ENCODE data around the gene RAB10. TPM values are rescaled to one million over a fixed set of nuclear protein-coding genes. Genes with fewer than 3 reads are reported as not detected.
"Not testable (repeated sequence)": the region's sequence is repeated elsewhere in the genome, so short reads cannot be mapped to it uniquely, and the experiment has no call there.

The RAB10 gene
- total RNA-seq, 4 donors from 2014 or later = 89.5 to 140 (median 134) TPM

DNA sequence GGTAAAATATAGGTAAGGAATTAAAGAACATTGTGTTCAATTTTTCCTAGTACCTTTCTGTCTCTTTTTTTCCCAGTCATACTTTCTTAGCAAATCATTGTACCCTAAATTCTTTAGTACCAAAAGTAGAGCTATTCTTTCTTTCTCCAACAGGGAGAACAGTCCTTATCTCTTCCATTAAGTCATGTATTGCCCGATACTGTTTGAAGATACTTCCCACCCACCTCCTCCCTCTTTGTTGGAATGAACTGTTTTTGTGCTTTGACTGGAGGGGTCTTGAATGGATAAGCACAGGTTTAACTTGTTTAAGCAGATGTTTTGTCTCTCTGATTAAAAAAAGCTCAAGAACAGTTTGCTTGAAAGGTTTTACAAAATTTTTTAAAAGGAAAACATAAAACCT lies 41.3 kb downstream of the RAB10 start:
- no peaks in the 10 kb centered on the region for H3K36me3 ChIP-seq
- TF ChIP-seq POLR2A (IDR thresholded peaks at IDR 0.05) = no peak
- TF ChIP-seq, protein P1, sequence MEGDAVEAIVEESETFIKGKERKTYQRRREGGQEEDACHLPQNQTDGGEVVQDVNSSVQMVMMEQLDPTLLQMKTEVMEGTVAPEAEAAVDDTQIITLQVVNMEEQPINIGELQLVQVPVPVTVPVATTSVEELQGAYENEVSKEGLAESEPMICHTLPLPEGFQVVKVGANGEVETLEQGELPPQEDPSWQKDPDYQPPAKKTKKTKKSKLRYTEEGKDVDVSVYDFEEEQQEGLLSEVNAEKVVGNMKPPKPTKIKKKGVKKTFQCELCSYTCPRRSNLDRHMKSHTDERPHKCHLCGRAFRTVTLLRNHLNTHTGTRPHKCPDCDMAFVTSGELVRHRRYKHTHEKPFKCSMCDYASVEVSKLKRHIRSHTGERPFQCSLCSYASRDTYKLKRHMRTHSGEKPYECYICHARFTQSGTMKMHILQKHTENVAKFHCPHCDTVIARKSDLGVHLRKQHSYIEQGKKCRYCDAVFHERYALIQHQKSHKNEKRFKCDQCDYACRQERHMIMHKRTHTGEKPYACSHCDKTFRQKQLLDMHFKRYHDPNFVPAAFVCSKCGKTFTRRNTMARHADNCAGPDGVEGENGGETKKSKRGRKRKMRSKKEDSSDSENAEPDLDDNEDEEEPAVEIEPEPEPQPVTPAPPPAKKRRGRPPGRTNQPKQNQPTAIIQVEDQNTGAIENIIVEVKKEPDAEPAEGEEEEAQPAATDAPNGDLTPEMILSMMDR (IDR thresholded peaks at IDR 0.05) = no peak
- H3K27me3 ChIP-seq = no peaks in the 10 kb centered on the region
- intact Hi-C loops (cut with DNase I) = no loop called here
- no peaks in the 10 kb centered on the region for H3K9me3 ChIP-seq
- no peak overlapping the region for H3K4me3 ChIP-seq (replicated peaks in 1 of 3)
- WGBS, 2 donors = 46 to 66% methylated on average over 1 of the region's 1 CpG
- DNase-seq = no peak
- H3K27ac ChIP-seq = peak overlapping the region in 1 of 3 donors; percentile 33
- H3K4me1 ChIP-seq = peaks cover 8 to 26% of the 10 kb centered on the region in 2 donors

DNA sequence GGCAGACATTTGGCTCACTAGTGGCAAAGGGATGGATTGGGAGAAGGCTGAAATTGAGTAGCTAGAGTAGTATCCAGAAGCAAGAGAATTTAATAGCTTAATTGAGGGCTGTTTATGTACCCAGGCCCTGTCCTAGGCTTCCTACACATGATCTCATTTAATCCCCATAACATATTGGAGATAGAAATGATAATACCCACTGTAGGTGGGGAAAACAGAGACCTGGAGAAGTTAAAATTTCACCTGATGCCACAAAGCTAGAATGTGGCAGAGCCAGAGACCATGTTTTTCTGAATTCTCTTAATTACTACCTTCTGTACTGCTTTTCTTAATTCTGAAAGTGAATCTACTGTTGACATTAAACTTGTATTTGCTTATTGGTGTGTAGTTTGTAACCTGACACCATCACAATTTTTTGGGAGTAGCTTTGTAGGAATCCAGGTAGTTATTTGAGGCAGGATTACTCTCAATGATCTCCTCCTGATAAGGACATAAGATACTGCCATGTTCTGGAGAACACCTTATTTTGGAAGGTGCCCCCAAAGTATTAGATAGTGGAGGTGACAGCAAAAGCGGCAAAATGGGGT lies 42.2 kb downstream of the RAB10 start:
- no peaks in the 10 kb centered on the region for H3K27me3 ChIP-seq
- no peak overlapping the region for H3K4me3 ChIP-seq (replicated peaks in 1 of 3)
- 100% methylated on average over 1 of the region's 1 CpG for WGBS, 2 donors
- H3K4me1 ChIP-seq = peaks cover 8 to 25% of the 10 kb centered on the region in 2 donors
- DNase-seq = no peak
- no peak for TF ChIP-seq POLR2A (IDR thresholded peaks at IDR 0.05)
- TF ChIP-seq, protein P1 (IDR thresholded peaks at IDR 0.05) = no peak
- H3K9me3 ChIP-seq = no peaks in the 10 kb centered on the region
- H3K27ac ChIP-seq = no peak overlapping the region
- no peaks in the 10 kb centered on the region for H3K36me3 ChIP-seq
- intact Hi-C loops (cut with DNase I) = no loop called here

DNA sequence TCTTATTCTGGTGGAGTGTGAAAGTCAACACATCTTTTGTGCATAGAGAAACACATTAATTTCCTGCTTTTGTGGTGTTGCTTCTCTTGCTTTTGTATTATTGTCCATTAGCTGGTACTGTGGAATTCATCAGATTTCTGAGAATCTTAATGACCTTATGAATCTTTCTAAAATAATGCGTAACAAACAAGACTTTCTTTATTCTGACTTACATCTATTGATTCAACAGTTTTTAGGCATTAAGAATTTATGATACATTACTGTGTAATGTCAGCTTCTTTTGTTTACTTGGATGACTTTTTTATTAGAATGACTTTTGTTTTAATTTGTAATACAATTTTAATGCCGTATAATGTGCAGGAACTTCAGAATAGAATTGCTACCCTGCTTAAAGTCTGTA lies 43.4 kb downstream of the RAB10 start:
- Histone ChIP-seq H3K4me1 (peaks cover 4 to 25% of the 10 kb centered on the region in 2 donors), H3K36me3 (no peaks in the 10 kb centered on the region), H3K27ac (no peak overlapping the region), H3K4me3 (replicated peaks in 1 of 3) (no peak overlapping the region), H3K9me3 (no peaks in the 10 kb centered on the region), H3K27me3 (no peaks in the 10 kb centered on the region)
- intact Hi-C loops (cut with DNase I) = no loop called here
- no peak for DNase-seq
- TF ChIP-seq, protein P1 (IDR thresholded peaks at IDR 0.05) = no peak
- TF ChIP-seq POLR2A (IDR thresholded peaks at IDR 0.05) = no peak
- 91 to 92% methylated on average over 2 of the region's 2 CpGs for WGBS, 2 donors

DNA sequence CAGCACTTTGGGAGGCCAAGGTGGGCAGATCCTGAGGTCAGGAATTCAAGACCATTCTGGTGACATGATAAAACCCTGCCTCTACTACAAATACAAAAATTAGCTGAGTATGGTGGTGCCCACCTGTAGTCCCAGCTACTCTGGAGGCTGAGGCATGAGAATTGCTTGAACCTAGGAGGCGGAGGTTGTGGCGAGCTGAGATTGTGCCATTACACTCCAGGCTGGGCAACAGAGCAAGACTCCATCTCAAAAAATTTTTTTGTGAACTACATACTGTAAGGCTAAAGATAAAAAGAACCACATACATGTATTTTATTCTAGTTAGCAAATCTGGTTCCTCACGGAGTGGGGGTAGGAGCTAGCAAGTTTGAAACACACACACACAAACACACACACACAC lies 45.1 kb downstream of the RAB10 start:
- no peaks in the 10 kb centered on the region for H3K9me3 ChIP-seq
- H3K4me3 ChIP-seq (replicated peaks in 1 of 3) = no peak overlapping the region
- H3K27ac ChIP-seq = no peak overlapping the region
- no peak for DNase-seq
- peaks cover 0 to 18% of the 10 kb centered on the region in 2 donors for H3K4me1 ChIP-seq
- H3K27me3 ChIP-seq = no peaks in the 10 kb centered on the region
- intact Hi-C loops (cut with DNase I) = no loop called here
- H3K36me3 ChIP-seq = no peaks in the 10 kb centered on the region
- TF ChIP-seq, protein P1 (IDR thresholded peaks at IDR 0.05) = no peak
- TF ChIP-seq POLR2A (IDR thresholded peaks at IDR 0.05) = no peak
- WGBS, 2 donors = 92 to 96% methylated on average over 3 of the region's 3 CpGs

DNA sequence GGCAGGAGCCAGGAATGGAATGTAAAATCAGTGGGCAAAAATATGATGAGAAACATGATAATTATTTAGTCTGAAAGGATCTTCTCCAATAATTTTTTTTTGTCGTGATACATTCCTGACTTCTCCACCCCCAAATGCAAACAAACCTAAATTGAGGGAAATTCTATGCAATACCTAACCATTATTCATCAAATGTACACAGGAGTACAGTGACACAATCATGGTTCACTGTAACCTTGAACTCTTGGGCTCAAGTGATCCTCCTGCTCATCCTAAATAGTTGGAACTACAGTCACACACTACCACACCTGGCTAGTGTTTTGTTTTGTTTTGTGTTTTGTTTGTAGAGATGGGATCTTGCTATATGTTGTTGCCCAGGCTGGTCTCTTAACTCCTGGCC lies 46.5 kb downstream of the RAB10 start:
- no peak for DNase-seq
- Histone ChIP-seq H3K36me3 (no peaks in the 10 kb centered on the region), H3K27me3 (no peaks in the 10 kb centered on the region), H3K4me3 (replicated peaks in 1 of 3) (no peak overlapping the region), H3K9me3 (no peaks in the 10 kb centered on the region), H3K4me1 (peaks cover 0 to 11% of the 10 kb centered on the region in 2 donors), H3K27ac (no peak overlapping the region)
- WGBS, 2 donors = 98 to 100% methylated on average over 1 of the region's 1 CpG
- TF ChIP-seq, protein P1 (IDR thresholded peaks at IDR 0.05) = no peak
- TF ChIP-seq POLR2A (IDR thresholded peaks at IDR 0.05) = no peak
- intact Hi-C loops (cut with DNase I) = no loop called here

DNA sequence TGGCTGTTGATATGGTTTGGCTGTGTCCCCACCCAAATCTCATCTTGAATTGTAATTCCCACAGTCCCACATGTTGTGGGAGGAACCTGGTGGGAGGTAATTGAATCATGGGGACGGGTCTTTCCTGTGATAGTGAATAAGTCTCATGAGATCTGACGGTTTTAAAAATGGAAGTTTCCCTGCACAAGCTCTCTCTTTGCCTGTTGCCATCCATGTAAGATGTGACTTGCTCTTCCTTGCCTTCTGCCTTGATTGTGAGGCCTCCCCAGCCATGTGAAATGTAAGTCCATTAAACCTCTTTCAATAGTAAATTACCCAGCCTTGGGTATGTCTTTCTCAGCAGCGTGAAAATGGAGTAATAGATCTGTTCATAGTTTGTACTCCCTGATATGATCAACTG lies 47.0 kb downstream of the RAB10 start:
- H3K27ac ChIP-seq; H3K4me3 ChIP-seq (replicated peaks in 1 of 3); H3K36me3 ChIP-seq; H3K27me3 ChIP-seq; DNase-seq; H3K9me3 ChIP-seq; intact Hi-C loops (cut with DNase I); H3K4me1 ChIP-seq: not testable (repeated sequence)
- 94 to 100% methylated on average over 3 of the region's 3 CpGs for WGBS, 2 donors

Data from thyroid gland (tissue), 4 donors.